GM21737 (cell line): ENCODE measurements around the gene ARMH3.
A peak's percentile ranks its signal among the peaks of the same experiment; 100 is the strongest.

ENCODE experiments used
- ATAC-seq: cut with Tn5 transposase; IDR thresholded peaks from one replicate; pipeline ENCODE4 v1.9.1; 2021; ENCODE audit warnings: mild to moderate bottlenecking, moderate library complexity; ENCODE audit not compliant: unreplicated experiment

Gene ARMH3

GRCh38 chr10:101838416-101838970, 217.5 kb downstream of the ARMH3 start:
- no peak for ATAC-seq

GRCh38 chr10:101837748-101838147, 218.2 kb downstream of the ARMH3 start:
- no peak for ATAC-seq

- ATAC-seq, result no peak
Measured at GRCh38 chr10:101835362-101835761, 220.6 kb downstream of the ARMH3 start.

- ATAC-seq, result no peak
Measured at GRCh38 chr10:101834341-101834740, 221.6 kb downstream of the ARMH3 start.

GRCh38 chr10:101833466-101833865, 222.5 kb downstream of the ARMH3 start:
- ATAC-seq, result no peak

GRCh38 chr10:101832325-101832771, 223.6 kb downstream of the ARMH3 start:
- no peak for ATAC-seq

GRCh38 chr10:101831169-101831811, 224.7 kb downstream of the ARMH3 start:
- ATAC-seq, result no peak

- peak; percentile 56 for ATAC-seq
Measured at GRCh38 chr10:101830322-101831168, 225.4 kb downstream of the ARMH3 start.

- ATAC-seq, result peak; percentile 25
Measured at GRCh38 chr10:101829561-101830315, 226.2 kb downstream of the ARMH3 start.

GRCh38 chr10:101828766-101829551, 227.0 kb downstream of the ARMH3 start:
- ATAC-seq, result no peak

GRCh38 chr10:101827919-101828600, 227.9 kb downstream of the ARMH3 start:
- no peak for ATAC-seq

- no peak for ATAC-seq
Measured at GRCh38 chr10:101826852-101827434, 229.0 kb downstream of the ARMH3 start.

GRCh38 chr10:101824736-101825135, 231.2 kb downstream of the ARMH3 start:
- ATAC-seq, result no peak

- peak; percentile 16 for ATAC-seq
Measured at GRCh38 chr10:101818872-101819633, 236.9 kb downstream of the ARMH3 start.

- peak; percentile 86 for ATAC-seq
Measured at GRCh38 chr10:101818119-101818871, 237.7 kb downstream of the ARMH3 start, which contains the start of gene OGA. OGA (minus strand) TSS chr10:101818444; CDS start chr10:101818022, 422 bp downstream.

GRCh38 chr10:101817337-101818118, 238.4 kb downstream of the ARMH3 start:
- ATAC-seq, result peak; percentile 2

- no peak for ATAC-seq
Measured at GRCh38 chr10:101816913-101817336, 239.0 kb downstream of the ARMH3 start.
